CD4-positive, alpha-beta T cell treated with Interleukin-2 at 100 ng/mL for 4 hours (primary cell): ENCODE measurements around the gene RAF1.
"Not testable (repeated sequence)": the region's sequence is repeated elsewhere in the genome, so short reads cannot be mapped to it uniquely, and the experiment has no call there.

Experiments used
- DNase-seq: peaks from one replicate; pipeline ENCODE4 v3.0.0-alpha.2; 2020; ENCODE audit warnings: low spot score

Gene RAF1

GRCh38 chr3:12675115-12675810 lies 11.3 kb upstream of the RAF1 start:
- no peak for DNase-seq

DNA sequence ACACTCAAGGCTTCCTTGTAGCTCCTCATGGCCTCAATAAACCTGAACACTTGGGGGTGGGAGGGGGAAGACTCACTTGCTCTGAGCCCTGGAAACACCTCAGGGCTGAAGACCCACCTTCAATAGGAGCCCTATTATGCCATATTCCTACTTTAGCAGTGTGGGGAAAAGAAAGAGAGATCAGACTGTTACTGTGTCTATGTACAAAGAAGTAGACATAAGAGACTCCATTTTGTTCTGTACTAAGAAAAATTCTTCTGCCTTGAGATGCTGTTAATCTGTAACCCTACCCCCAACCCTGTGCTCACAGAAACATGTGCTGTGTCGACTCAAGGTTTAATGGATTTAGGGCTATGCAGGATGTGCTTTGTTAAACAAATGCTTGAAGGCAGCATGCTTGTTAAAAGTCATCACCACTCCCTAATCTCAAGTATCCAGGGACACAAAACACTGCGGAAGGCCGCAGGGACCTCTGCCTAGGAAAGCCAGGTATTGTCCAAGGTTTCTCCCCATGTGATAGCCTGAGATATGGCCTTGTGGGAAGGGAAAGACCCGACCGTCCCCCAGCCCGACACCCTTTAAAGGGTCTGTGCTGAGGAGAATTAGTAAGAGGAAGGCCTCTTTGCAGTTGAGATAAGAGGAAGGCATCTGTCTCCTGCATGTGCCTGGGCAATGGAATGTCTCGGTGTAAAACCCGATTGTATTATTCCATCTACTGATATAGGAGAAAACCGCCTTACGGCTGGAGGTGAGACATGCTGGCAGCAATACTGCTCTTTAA lies 10.2 kb upstream of the RAF1 start:
- DNase-seq: not testable (repeated sequence)

DNA sequence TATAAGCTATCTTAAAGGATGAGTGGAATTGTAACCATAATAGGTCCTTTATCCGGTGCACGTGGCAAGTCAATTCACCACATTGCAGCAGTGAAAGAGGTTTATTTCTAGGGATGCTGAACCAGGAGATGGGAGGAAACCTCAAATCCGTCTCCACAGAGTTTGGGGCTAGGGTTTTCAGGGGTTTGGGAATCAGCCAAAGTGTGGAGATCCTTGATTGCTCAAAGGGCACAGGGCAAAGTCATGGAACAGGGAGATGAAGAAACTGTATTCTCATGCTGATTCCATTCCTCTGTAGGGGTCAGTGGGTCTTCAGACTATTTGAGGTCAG lies 7.2 kb upstream of the RAF1 start:
- DNase-seq: no peak

DNA sequence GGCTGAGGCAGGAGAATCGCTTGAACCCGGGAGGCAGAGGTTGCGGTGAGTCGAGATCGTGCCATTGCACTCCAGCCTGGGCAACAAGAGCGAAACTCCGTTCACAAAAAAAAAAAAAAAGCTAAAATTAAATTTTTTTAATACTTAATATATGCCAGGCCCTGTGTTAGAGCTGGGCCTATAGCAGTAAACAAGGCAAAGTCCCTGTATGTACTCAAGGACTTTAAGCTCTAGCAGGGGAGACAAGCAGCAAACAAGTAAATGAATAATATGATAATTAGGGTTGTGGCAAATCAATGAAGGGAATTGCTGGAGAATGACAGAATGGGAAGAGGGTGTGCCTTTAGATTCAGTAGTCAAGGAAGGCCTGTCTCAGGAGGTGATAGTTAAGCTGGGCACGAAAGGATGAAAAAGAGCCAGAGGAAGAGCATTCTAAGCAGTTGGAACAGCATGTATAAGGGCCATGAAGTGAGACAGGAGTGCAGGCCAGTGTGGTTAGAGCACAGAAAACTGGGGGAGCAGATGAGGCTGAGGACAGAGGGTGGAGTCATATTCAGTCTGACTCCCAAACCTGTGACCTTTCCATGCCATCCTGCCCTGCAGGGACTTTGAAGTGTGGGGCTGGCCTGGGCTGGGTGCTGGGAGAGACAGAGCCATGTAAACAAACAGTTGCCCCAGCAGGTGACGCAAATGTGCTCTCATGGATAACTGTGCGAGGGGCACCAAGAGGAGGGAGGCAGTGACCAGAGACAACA lies 6.6 kb upstream of the RAF1 start:
- DNase-seq: no peak

DNA sequence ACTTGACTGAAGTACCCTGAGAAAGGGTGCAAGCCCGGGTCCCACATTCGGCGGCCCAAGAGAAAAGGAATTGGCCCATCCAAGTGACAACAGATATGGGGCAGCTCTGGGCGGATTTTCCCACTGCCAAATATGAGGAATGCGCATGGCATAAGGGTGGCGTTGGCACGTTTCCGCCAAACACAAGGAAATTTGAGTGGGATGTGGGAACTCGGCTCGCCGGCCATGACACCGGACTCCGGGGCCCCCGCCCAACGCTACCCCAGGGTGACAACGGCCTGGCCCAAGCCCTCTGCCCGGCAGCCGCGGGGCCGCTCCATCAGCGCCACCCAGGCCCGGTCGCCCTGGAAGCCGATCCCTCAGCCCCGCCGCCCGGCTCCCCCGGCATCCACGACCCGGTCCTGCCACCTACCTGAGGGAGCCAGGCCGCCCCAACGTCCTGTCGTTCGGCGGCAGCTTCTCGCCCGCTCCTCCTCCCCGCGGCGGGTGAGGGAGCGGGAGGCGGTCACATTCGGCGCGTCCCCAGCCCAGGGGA lies 449 bp downstream of the RAF1 start:
- peak; percentile 6 for DNase-seq

- DNase-seq: peak; percentile 17
Observed at GRCh38 chr3:12662593-12663400, 1.1 kb downstream of the RAF1 start.

- no peak for DNase-seq
Observed at GRCh38 chr3:12661926-12662592, 1.9 kb downstream of the RAF1 start.

DNA sequence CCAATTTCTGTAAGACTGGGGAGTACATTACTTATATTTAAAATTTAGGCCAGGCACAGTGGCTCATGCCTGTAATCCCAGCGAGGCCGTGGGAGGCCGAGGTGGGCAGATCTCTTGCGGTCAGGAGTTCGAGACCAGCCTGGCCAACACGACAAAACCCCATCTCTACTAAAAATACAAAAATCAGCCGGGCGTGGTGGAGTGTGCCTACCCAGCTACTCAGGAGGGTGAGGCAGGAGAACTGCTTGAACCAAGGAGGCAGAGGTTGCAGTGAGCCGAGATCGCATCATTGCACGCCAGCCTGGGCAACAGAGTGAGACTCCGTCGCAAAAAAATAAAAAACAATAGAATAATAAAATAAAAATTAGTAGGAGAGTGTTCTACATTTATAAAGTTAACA lies 2.5 kb downstream of the RAF1 start:
- not testable (repeated sequence) for DNase-seq

DNA sequence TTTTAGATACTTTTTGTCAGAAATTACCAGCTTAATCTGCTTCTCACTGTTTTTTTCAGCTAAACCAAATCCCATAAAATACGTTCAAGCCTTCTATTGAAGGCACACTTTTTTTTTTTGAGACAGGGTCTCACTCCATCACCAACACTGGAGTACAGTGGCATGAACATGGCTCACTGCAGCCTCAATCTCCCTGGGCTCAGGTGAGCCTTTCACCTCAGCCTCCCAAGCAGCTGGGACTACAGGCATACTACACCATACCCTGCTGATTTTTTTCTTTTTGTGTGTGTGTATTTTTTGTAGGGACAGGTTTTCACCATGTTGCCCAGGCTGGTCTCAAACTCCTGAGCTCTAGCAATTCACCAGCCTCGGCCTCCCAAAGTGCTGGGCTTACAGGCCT lies 3.7 kb downstream of the RAF1 start:
- no peak for DNase-seq

DNA sequence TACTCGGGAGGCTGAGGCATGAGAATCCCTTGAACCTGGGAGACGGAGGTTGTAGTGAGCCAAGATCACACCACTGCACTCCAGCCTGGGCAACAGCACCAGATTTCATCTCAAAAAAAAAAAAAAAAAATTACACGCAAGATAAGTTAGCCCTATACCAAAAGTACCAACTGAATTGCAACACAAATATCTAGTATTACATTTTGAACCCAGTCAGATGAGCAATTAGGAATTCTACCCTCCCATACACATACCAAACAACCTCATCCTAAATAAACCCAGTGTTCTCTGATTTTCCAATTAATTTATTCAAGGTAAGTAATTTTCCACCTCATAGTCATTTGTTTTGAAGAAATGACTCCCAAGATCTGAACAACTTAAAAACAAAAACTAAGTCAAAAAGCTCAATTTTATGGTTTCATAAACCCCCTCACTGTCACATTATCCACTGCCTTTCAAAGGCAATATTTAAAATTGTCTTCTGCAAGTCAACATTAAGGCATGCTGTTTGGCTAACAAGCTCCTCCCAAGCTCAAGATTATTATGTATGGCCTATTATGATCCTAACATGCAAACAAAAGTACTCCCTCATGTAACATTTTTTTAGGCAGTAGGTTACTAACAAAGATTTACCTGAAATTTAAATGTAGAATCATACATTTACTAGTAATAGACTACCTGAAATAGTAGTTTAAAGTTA lies 4.5 kb downstream of the RAF1 start:
- no peak for DNase-seq

DNA sequence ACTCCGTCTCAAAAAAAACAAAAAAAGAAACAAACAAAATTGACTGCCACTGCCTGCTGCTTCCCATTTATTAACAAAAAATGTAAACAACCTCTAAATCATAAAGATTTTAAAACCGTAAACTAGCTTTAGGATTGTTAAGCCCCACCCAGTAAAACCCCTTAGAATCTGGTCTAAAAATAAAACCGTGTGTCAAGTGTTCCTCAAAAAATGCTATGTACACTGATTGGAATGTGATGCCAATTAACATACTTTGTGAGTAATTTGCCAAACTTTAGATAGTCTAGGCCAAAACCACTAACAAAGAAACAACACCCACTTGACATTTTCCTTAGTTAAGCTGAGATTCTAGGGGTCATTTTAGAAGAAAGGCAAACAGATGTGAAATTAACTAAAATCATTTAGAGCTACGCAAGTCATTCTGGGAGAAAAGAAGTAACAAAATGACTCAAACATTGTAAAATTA lies 5.3 kb downstream of the RAF1 start:
- DNase-seq: no peak

DNA sequence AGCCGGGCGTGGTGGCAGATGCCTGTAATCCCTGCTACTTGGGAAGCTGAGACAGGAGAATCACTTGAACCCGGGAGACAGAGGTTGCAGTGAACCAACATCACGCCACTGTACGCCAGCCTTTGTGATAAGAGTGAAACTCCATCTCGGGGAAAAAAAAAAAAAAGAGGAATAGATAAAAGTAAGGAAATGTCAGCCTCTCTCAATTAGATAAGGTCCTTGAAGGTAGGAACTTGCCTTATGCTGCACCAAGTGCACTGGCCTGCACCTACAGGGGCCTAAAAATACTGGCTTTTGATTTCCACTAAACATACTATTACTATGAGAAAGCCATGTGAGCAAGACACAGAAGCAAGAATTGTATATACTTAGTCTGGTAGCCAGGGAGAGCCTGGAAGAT lies 7.1 kb downstream of the RAF1 start:
- DNase-seq: no peak

GRCh38 chr3:12656193-12656592 lies 7.7 kb downstream of the RAF1 start:
- no peak for DNase-seq

- no peak for DNase-seq
Observed at GRCh38 chr3:12655701-12656100, 8.2 kb downstream of the RAF1 start.

- no peak for DNase-seq
Observed at GRCh38 chr3:12653747-12654146, 10.2 kb downstream of the RAF1 start.

DNA sequence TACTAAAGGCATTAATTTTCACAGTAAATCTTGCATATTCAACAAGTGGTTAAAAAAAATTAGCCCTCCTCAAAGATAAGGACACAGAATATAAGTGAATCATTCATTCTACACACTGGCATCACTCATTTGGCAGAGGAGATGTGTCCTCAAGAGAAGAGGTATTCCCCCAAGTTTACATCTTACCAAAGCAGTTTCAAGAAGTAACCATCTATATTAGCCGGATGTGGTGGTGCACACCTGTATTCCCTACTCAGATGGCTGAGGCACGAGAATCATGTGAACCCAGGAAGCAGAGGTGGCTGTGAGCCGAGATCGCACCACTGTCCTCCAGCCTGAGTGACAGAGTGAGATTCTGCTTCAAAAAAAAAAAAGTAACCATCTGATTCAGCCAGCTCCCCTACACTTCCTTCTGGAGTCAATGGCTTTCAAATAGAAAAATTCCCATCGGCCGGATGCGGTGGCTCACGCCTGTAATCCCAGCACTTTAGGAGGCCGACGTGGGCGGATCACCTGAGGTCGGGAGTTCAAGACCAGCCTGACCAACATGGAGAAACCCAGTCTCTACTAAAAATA lies 15.4 kb downstream of the RAF1 start:
- DNase-seq: no peak

- DNase-seq: no peak
Observed at GRCh38 chr3:12644331-12644937, 19.5 kb downstream of the RAF1 start.

DNA sequence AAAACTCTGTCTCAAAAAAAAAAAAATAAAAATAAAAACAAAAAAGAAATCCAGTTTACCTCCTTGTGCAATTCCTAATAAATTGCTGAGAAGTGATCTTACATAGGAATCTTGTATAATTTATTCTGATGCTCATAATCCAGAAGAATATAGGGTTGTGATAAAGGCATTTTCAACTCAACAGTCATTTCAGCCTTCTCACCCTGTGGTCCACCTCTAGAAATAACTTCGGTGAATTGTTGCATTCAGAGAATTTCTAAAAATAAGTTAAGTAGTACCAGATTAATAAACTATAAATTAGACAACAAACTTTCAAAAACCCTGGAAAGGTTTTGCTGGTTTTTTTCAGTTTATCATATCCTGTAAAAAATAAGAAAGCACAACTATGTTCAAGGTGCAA lies 20.2 kb downstream of the RAF1 start:
- DNase-seq: no peak

DNA sequence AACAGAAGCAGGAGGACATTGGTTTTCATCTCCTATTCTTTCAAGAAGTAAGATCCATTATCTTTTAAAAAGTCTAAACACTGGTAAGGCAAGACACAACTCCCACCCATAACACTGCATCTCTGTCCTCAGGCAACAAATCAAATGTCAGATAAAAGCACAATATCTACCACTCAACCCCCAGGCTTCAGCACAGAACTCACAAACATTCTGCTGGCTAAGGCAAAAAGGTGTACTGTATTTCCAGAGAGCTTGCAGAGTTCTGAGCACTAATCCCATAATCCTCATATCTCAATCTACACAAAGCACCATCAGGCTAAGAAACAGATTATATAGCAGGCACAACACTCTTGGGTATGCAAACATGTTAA lies 20.9 kb downstream of the RAF1 start:
- DNase-seq: no peak

GRCh38 chr3:12640853-12641252 lies 23.1 kb downstream of the RAF1 start:
- not testable (repeated sequence) for DNase-seq
